HEK293 (cell line): ENCODE results near the gene TMEM63A.

Experiments
- CTCF ChIA-PET: fragments of 350-600 bp; formaldehyde crosslinking; extraction: SDS; loops from one replicate; lab custom pipeline; 2021; ENCODE audit warnings: antibody characterized with exemption; lab: Yijun Ruan, JAX
- POLR2A ChIA-PET: fragments of 300-600 bp; formaldehyde crosslinking; extraction: SDS; loops from one replicate; lab custom pipeline; 2020; ENCODE audit warnings: antibody characterized with exemption, inconsistent platforms; lab: Yijun Ruan, JAX
- H3K27ac ChIP-seq: fragments of 200-500 bp; sonication (Bioruptor generic); 2 replicates; pipeline ENCODE4 v1.5.1; 2014; ENCODE audit warnings: low read depth, low read length, control low read depth, inconsistent platforms; ENCODE audit errors: extremely low read depth
- H3K36me3 ChIP-seq, 2 experiments: fragments of 200-500 bp in 1 of 2; sonication (Bioruptor generic) in 1 of 2; 1 replicate in 1 of 2; 2 replicates in 1 of 2; pipeline ENCODE4 v1.5.1; 2014 to 2017; ENCODE audit warnings: inconsistent platforms in 2 of 2, low read length in 2 of 2; ENCODE audit not compliant: control insufficient read depth in 2 of 2, insufficient read depth in 1 of 2
- H3K4me1 ChIP-seq: fragments of 200-500 bp; sonication (Bioruptor generic); 2 replicates; pipeline ENCODE4 v1.5.1; 2014; ENCODE audit warnings: mild to moderate bottlenecking, low read length, inconsistent platforms; ENCODE audit not compliant: control insufficient read depth, insufficient read depth
- H3K4me3 ChIP-seq: 2 replicates; pipeline ENCODE4 v1.5.1; 2011; ENCODE audit warnings: low read depth, mild to moderate bottlenecking, control low read depth, low read length, moderate library complexity
- H3K9me3 ChIP-seq: fragments of 200-500 bp; sonication (Bioruptor generic); 2 replicates; pipeline ENCODE4 v1.5.1; 2014; ENCODE audit warnings: low read depth, low read length, inconsistent platforms; ENCODE audit not compliant: control insufficient read depth, insufficient read depth
- EGR2 ChIP-seq: fragments of 450-650 bp; formaldehyde crosslinking; IDR thresholded peaks from 2 replicates; pipeline ENCODE4 v1.5.1; 2016; ENCODE audit warnings: low read depth, missing biosample characterization, missing genetic modification characterization
- KLF1 ChIP-seq: fragments of 450-650 bp; formaldehyde crosslinking; IDR thresholded peaks from 2 replicates; pipeline ENCODE4 v1.5.1; 2016; ENCODE audit warnings: missing biosample characterization, missing genetic modification characterization
- PRDM1 ChIP-seq: fragments of 450-650 bp; formaldehyde crosslinking; IDR thresholded peaks from 2 replicates; pipeline ENCODE4; 2016; ENCODE audit warnings: missing biosample characterization, missing genetic modification characterization
- SETDB1 ChIP-seq: IDR thresholded peaks from one replicate; pipeline ENCODE4 v1.6.1; 2017; ENCODE audit warnings: mild to moderate bottlenecking, low read length, moderate library complexity, mixed read lengths; ENCODE audit not compliant: insufficient read length
- ZFP3 ChIP-seq: fragments of 450-650 bp; formaldehyde crosslinking; IDR thresholded peaks from 2 replicates; pipeline ENCODE4 v1.5.1; 2016; ENCODE audit warnings: low read depth, missing biosample characterization, missing genetic modification characterization
- ZNF19 ChIP-seq: fragments of 450-650 bp; formaldehyde crosslinking; IDR thresholded peaks from 2 replicates; pipeline ENCODE4; 2016; ENCODE audit warnings: missing biosample characterization, missing genetic modification characterization, low read depth
- ZNF600 ChIP-seq: fragments of 450-650 bp; formaldehyde crosslinking; IDR thresholded peaks from 2 replicates; pipeline ENCODE4 v1.5.1; 2016; ENCODE audit warnings: missing biosample characterization, missing genetic modification characterization
- ZNF701 ChIP-seq: fragments of 450-650 bp; formaldehyde crosslinking; IDR thresholded peaks from 2 replicates; pipeline ENCODE4 v1.5.1; 2016; ENCODE audit warnings: missing biosample characterization, missing genetic modification characterization
- ZNF791 ChIP-seq: fragments of 450-650 bp; formaldehyde crosslinking; IDR thresholded peaks from 2 replicates; pipeline ENCODE4 v1.5.1; 2016; ENCODE audit warnings: missing biosample characterization, missing genetic modification characterization
- TF ChIP-seq, protein P1 (sequence below): fragments of 450-650 bp; formaldehyde crosslinking; IDR thresholded peaks from 2 replicates; pipeline ENCODE4 v1.5.1; 2016; ENCODE audit warnings: missing biosample characterization, missing genetic modification characterization
- TF ChIP-seq, protein P2 (sequence below): fragments of 450-650 bp; formaldehyde crosslinking; IDR thresholded peaks from 2 replicates; pipeline ENCODE4 v1.5.1; 2016; ENCODE audit warnings: missing biosample characterization, missing genetic modification characterization
- TF ChIP-seq, protein P3 (sequence below): fragments of 450-650 bp; formaldehyde crosslinking; IDR thresholded peaks from 2 replicates; pipeline ENCODE4 v1.5.1; 2016; ENCODE audit warnings: missing biosample characterization, missing genetic modification characterization, low read depth
- TF ChIP-seq, protein P4 (sequence below): fragments of 450-650 bp; formaldehyde crosslinking; IDR thresholded peaks from 2 replicates; pipeline ENCODE4 v1.5.1; 2016; ENCODE audit warnings: missing biosample characterization, missing genetic modification characterization
- TF ChIP-seq, protein P5 (sequence below): fragments of 450-650 bp; formaldehyde crosslinking; IDR thresholded peaks from 2 replicates; pipeline ENCODE4 v1.5.0; 2017; ENCODE audit warnings: missing biosample characterization, missing genetic modification characterization, borderline replicate concordance
- TF ChIP-seq, protein P6 (sequence below): fragments of 450-650 bp; formaldehyde crosslinking; IDR thresholded peaks from 2 replicates; pipeline ENCODE4 v1.5.1; 2017; ENCODE audit warnings: missing biosample characterization, missing genetic modification characterization

TMEM63A gene

DNA sequence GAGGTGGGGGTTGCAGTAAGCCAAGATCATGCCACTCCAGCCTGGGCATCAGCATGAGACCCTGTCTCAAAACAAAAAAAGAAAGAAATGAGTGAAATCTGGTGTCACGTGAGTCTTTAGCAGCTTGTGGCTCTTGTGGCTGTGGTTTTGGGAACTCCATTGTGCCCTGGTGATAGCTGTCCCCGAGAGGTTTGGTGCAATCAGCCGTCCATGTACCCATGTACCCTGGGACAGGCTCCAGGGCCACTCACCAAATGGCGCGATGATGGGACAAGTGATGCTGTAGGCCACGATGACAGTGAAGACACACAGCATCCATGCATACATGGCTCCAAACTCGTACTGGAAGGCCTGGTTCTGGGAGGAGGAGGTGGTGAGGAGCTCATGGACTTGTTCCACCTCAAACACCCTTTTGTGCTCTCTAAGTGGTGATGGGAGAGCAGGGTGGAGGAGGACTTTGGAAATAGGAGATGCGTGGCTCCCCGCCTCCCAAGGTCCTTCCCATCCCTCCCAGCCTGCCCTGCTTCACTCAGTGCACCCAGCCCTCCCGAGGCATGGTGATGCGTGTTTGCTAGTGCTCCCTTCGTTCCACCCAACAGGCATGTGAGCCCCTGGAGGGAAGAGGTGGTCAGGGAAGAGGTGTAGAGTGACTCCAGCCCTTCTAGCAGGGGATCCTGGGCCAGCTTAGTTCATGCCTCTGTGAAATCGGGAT, 29.6 kb downstream of the TMEM63A start:
- Histone ChIP-seq H3K36me3 (peaks cover 4 to 66% of the 10 kb centered on the region in 2 experiments; a peak in 2 of 3 replicates), H3K4me1 (no peaks in the 10 kb centered on the region), H3K27ac (no peak overlapping the region), H3K4me3 (no peak overlapping the region), H3K9me3 (no peaks in the 10 kb centered on the region)
- POLR2A ChIA-PET, result no interaction called here
- CTCF ChIA-PET, result interaction anchor here (0.6 to 1.2 kb wide), 5 partner anchors 72 to 378 kb away, joined by 3 to 5 read pairs (median 4); no protein-coding TSS in a partner anchor
- TF ChIP-seq ZNF600 (tag by site-specific recombination), result peak; percentile 9; the same call in 1 of the 2 replicates
- TF ChIP-seq, protein P1, sequence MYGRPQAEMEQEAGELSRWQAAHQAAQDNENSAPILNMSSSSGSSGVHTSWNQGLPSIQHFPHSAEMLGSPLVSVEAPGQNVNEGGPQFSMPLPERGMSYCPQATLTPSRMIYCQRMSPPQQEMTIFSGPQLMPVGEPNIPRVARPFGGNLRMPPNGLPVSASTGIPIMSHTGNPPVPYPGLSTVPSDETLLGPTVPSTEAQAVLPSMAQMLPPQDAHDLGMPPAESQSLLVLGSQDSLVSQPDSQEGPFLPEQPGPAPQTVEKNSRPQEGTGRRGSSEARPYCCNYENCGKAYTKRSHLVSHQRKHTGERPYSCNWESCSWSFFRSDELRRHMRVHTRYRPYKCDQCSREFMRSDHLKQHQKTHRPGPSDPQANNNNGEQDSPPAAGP (tag by site-specific recombination), result peak; percentile 37; the same call in 1 of the 2 replicates
- TF ChIP-seq, protein P2, sequence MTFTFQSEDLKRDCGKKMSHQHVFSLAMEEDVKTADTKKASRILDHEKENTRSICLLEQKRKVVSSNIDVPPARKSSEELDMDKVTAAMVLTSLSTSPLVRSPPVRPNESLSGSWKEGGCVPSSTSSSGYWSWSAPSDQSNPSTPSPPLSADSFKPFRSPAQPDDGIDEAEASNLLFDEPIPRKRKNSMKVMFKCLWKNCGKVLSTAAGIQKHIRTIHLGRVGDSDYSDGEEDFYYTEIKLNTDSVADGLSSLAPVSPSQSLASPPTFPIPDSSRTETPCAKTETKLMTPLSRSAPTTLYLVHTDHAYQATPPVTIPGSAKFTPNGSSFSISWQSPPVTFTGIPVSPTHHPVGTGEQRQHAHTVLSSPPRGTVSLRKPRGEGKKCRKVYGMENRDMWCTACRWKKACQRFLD, result no peak
- TF ChIP-seq KLF1 (tag by site-specific recombination), result 0 out of 2 replicates have a peak, but pooled peaks have one; percentile 25
- TF ChIP-seq, protein P3, sequence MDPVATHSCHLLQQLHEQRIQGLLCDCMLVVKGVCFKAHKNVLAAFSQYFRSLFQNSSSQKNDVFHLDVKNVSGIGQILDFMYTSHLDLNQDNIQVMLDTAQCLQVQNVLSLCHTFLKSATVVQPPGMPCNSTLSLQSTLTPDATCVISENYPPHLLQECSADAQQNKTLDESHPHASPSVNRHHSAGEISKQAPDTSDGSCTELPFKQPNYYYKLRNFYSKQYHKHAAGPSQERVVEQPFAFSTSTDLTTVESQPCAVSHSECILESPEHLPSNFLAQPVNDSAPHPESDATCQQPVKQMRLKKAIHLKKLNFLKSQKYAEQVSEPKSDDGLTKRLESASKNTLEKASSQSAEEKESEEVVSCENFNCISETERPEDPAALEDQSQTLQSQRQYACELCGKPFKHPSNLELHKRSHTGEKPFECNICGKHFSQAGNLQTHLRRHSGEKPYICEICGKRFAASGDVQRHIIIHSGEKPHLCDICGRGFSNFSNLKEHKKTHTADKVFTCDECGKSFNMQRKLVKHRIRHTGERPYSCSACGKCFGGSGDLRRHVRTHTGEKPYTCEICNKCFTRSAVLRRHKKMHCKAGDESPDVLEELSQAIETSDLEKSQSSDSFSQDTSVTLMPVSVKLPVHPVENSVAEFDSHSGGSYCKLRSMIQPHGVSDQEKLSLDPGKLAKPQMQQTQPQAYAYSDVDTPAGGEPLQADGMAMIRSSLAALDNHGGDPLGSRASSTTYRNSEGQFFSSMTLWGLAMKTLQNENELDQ (tag by site-specific recombination), result no peak
- TF ChIP-seq ZNF791 (tag by site-specific recombination), result no peak
- TF ChIP-seq SETDB1, result no peak
- no peak for TF ChIP-seq ZNF701

DNA sequence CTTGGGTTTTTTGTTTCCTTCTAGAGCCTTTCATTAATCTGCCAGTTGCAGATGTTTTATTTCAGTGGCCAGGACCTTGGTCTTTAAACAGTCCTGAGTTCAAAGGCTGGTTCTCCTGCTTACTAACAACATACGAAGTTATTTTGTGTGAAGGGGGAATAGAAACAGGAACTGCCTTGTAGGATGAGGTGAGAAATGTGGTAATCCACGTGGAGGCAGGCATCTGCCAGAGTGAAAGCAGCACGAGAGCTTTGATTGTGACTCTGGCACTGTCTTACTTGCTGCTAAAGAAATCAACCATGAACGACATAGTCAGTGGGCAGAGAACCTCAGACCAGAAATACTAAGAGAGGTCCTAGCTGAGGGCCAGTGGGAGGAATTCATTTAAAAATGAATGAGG, 30.4 kb downstream of the TMEM63A start:
- Histone ChIP-seq H3K4me3 (no peak overlapping the region), H3K27ac (no peak overlapping the region), H3K36me3 (peaks cover 4 to 72% of the 10 kb centered on the region in 2 experiments; a peak in 2 of 3 replicates), H3K9me3 (no peaks in the 10 kb centered on the region), H3K4me1 (no peaks in the 10 kb centered on the region)
- ChIA-PET CTCF (interaction anchor here (0.7 to 1.2 kb wide), 2 partner anchors 80 to 377 kb away, joined by 3 read pairs; no protein-coding TSS in a partner anchor), POLR2A (no interaction called here)
- TF ChIP-seq ZNF19 (no peak), PRDM1 (tag by site-specific recombination) (0 out of 2 replicates have a peak, but pooled peaks have one; percentile 12), EGR2 (tag by site-specific recombination) (0 out of 2 replicates have a peak, but pooled peaks have one; percentile 29)

DNA sequence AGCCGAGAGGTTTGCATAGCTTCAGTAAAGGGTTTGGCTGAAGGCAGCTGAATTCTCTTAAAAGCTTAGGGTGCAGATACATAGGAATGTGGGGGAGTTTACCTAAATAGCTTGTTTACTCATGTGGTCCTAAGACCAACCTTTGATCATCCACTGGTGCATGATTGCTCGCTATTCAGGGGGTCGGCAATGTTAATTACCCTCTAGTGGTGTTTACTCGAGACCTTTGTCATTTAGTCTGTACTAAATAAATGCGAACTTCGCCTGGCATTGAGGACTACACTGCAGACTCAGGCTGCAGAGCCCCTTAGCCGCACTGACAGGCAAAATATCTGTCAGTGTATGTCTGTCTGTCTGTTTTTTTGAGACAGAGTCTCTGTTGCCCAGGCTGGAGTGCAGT, 31.8 kb downstream of the TMEM63A start:
- Histone ChIP-seq H3K4me1 (no peaks in the 10 kb centered on the region), H3K4me3 (no peak overlapping the region), H3K27ac (no peak overlapping the region), H3K36me3 (peaks cover 4 to 70% of the 10 kb centered on the region in 2 experiments; a peak in 2 of 3 replicates), H3K9me3 (no peaks in the 10 kb centered on the region)
- POLR2A ChIA-PET, result interaction anchor here (0.9 to 1.6 kb wide), 3 partner anchors 9 to 37 kb away, joined by 3 to 5 read pairs (median 4); partner anchors contain the start of gene TMEM63A
- CTCF ChIA-PET, result interaction anchor here (0.6 to 8.2 kb wide), 7 partner anchors 27 to 376 kb away, joined by 3 to 104 read pairs (median 3); no protein-coding TSS in a partner anchor
- TF ChIP-seq, protein P4, sequence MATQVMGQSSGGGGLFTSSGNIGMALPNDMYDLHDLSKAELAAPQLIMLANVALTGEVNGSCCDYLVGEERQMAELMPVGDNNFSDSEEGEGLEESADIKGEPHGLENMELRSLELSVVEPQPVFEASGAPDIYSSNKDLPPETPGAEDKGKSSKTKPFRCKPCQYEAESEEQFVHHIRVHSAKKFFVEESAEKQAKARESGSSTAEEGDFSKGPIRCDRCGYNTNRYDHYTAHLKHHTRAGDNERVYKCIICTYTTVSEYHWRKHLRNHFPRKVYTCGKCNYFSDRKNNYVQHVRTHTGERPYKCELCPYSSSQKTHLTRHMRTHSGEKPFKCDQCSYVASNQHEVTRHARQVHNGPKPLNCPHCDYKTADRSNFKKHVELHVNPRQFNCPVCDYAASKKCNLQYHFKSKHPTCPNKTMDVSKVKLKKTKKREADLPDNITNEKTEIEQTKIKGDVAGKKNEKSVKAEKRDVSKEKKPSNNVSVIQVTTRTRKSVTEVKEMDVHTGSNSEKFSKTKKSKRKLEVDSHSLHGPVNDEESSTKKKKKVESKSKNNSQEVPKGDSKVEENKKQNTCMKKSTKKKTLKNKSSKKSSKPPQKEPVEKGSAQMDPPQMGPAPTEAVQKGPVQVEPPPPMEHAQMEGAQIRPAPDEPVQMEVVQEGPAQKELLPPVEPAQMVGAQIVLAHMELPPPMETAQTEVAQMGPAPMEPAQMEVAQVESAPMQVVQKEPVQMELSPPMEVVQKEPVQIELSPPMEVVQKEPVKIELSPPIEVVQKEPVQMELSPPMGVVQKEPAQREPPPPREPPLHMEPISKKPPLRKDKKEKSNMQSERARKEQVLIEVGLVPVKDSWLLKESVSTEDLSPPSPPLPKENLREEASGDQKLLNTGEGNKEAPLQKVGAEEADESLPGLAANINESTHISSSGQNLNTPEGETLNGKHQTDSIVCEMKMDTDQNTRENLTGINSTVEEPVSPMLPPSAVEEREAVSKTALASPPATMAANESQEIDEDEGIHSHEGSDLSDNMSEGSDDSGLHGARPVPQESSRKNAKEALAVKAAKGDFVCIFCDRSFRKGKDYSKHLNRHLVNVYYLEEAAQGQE (tag by site-specific recombination), result no peak
- TF ChIP-seq, protein P5, sequence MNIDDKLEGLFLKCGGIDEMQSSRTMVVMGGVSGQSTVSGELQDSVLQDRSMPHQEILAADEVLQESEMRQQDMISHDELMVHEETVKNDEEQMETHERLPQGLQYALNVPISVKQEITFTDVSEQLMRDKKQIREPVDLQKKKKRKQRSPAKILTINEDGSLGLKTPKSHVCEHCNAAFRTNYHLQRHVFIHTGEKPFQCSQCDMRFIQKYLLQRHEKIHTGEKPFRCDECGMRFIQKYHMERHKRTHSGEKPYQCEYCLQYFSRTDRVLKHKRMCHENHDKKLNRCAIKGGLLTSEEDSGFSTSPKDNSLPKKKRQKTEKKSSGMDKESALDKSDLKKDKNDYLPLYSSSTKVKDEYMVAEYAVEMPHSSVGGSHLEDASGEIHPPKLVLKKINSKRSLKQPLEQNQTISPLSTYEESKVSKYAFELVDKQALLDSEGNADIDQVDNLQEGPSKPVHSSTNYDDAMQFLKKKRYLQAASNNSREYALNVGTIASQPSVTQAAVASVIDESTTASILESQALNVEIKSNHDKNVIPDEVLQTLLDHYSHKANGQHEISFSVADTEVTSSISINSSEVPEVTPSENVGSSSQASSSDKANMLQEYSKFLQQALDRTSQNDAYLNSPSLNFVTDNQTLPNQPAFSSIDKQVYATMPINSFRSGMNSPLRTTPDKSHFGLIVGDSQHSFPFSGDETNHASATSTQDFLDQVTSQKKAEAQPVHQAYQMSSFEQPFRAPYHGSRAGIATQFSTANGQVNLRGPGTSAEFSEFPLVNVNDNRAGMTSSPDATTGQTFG (tag by site-specific recombination), result no peak
- no peak for TF ChIP-seq ZFP3 (tag by site-specific recombination)
- TF ChIP-seq, protein P6, sequence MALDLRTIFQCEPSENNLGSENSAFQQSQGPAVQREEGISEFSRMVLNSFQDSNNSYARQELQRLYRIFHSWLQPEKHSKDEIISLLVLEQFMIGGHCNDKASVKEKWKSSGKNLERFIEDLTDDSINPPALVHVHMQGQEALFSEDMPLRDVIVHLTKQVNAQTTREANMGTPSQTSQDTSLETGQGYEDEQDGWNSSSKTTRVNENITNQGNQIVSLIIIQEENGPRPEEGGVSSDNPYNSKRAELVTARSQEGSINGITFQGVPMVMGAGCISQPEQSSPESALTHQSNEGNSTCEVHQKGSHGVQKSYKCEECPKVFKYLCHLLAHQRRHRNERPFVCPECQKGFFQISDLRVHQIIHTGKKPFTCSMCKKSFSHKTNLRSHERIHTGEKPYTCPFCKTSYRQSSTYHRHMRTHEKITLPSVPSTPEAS (tag by site-specific recombination), result no peak
- TF ChIP-seq, protein P2, result no peak
